HepG2 (cell line): Measurements from ENCODE around the gene TRPT1. TPM values are rescaled to one million over a fixed set of nuclear protein-coding genes. Genes with fewer than 3 reads are reported as not detected.

Experiments used
- CEBPB ChIP-seq: IDR thresholded peaks from 2 replicates; pipeline ENCODE4 v1.6.1; 2011; ENCODE audit warnings: low read depth, low read length, improper control_type of control experiment, borderline replicate concordance
- DMAP1 ChIP-seq: IDR thresholded peaks from 2 replicates; pipeline ENCODE4 v1.6.1; 2016
- HMGXB3 ChIP-seq: sonication (generic); formaldehyde crosslinking; IDR thresholded peaks from 2 replicates; pipeline ENCODE4 v1.4.0; 2020; ENCODE audit warnings: missing genetic modification reagents, borderline replicate concordance
- KAT8 ChIP-seq: IDR thresholded peaks from 2 replicates; pipeline ENCODE4 v1.6.1; 2016; ENCODE audit warnings: missing genetic modification reagents, missing compliant biosample characterization
- MAF1 ChIP-seq: sonication (generic); formaldehyde crosslinking; IDR thresholded peaks from 2 replicates; pipeline ENCODE4 v1.5.0; 2020; ENCODE audit warnings: missing genetic modification reagents, borderline replicate concordance
- MEIS2 ChIP-seq: sonication (generic); formaldehyde crosslinking; IDR thresholded peaks from 2 replicates; pipeline ENCODE4 v1.9.0; 2021; ENCODE audit warnings: mild to moderate bottlenecking, missing genetic modification reagents
- MYPOP ChIP-seq: sonication (generic); formaldehyde crosslinking; IDR thresholded peaks from 2 replicates; pipeline ENCODE4 v1.8.1; 2023; ENCODE audit warnings: mild to moderate bottlenecking, moderate library complexity, missing genetic modification reagents
- ZBTB2 ChIP-seq: sonication (generic); formaldehyde crosslinking; IDR thresholded peaks from 2 replicates; pipeline ENCODE4 v1.8.0; 2022; ENCODE audit warnings: low read depth, missing genetic modification reagents
- ZBTB40 ChIP-seq, 2 experiments: fragments of 450-650 bp in 1 of 2; sonication (generic) in 1 of 2; formaldehyde crosslinking in 1 of 2; IDR thresholded peaks; 2 replicates each; pipeline versions ENCODE4 v1.6.1 to v1.8.0; 2016 to 2022; ENCODE audit warnings: antibody characterized with exemption in 1 of 2, mild to moderate bottlenecking in 1 of 2, missing genetic modification reagents in 1 of 2
- ZNF317 ChIP-seq: sonication (generic); formaldehyde crosslinking; IDR thresholded peaks from 2 replicates; pipeline ENCODE4 v1.5.0; 2020; ENCODE audit warnings: mild to moderate bottlenecking, missing genetic modification reagents
- ZNF354B ChIP-seq: sonication (generic); formaldehyde crosslinking; IDR thresholded peaks from 2 replicates; pipeline ENCODE4 v1.8.0; 2022; ENCODE audit warnings: mild to moderate bottlenecking, missing genetic modification reagents
- polyA plus RNA-seq, 8 experiments: library from polyadenylated mRNA; depleted of rRNA in 3 of 8; stranded (reverse) in 7 of 8; unstranded in 1 of 8; fragments of >200 nt; fragmentation: Illumina TruSeq in 4 of 8; extraction: Trizol in 4 of 8; gene quantifications; 2 replicates each; pipeline versions ENCODE4 v1.2.1 to v1.2.3, GENCODE V29; 2011 to 2016; ENCODE audit warnings: low read depth in 4 of 8, missing spikeins in 1 of 8, mixed read lengths in 1 of 8; ENCODE audit not compliant: insufficient read depth in 1 of 8
- total RNA-seq, 5 experiments: library from RNA; depleted of rRNA; stranded (reverse); fragments of >200 nt; fragmentation: Illumina TruSeq; extraction: Trizol; gene quantifications; 2 replicates each; pipeline ENCODE4 v1.2.3, GENCODE V29; 2016; ENCODE audit warnings: low read depth in 1 of 5

Gene TRPT1
- total and polyA plus RNA-seq, 2 of the 13 experiments (the other 11 are each of a cell fraction or from before 2014, with no cell fraction given) = 24.8 to 40.7 TPM

- no peak for TF ChIP-seq ZBTB40 (IDR thresholded peaks at IDR 0.05)
- peak; percentile 67 for TF ChIP-seq ZBTB40 (CRISPR knock-in tag; IDR thresholded peaks at IDR 0.05)
- TF ChIP-seq CEBPB = no peak
- no peak for TF ChIP-seq ZNF317 (CRISPR knock-in tag)
- peak; percentile 81 for TF ChIP-seq DMAP1 (CRISPR knock-in tag)
- no peak for TF ChIP-seq MEIS2 (CRISPR knock-in tag)
- peak; percentile 33; the same call in 1 of the 2 replicates for TF ChIP-seq ZBTB2
- TF ChIP-seq KAT8 = peak; percentile 78
- no peak for TF ChIP-seq ZNF354B
- TF ChIP-seq MYPOP (CRISPR knock-in tag) = peak; percentile 95
- TF ChIP-seq MAF1 = no peak
- TF ChIP-seq HMGXB3 (CRISPR knock-in tag) = no peak
Measured at GRCh38 chr11:64246871-64247728, 21.1 kb upstream of the TRPT1 start, which contains the start of gene PPP1R14B (continued).
